K562 (cell line): ENCODE measurements around the gene MEPE.

ENCODE experiments used
- CTCF ChIP-seq, 3 experiments: IDR thresholded peaks in 2 of 3; conservative IDR thresholded peaks in 1 of 3; 2 replicates each; pipeline ENCODE4 v1.5.1; 2011 to 2012; ENCODE audit warnings: low read length in 3 of 3, mild to moderate bottlenecking in 3 of 3, control low read depth in 2 of 3, improper control_type of control experiment in 1 of 3, inconsistent platforms in 1 of 3, low read depth in 1 of 3, mixed read lengths in 1 of 3, moderate library complexity in 1 of 3; ENCODE audit not compliant: insufficient read depth in 2 of 3
- IRF9 ChIP-seq: fragments of 450-650 bp; IDR thresholded peaks from 2 replicates; pipeline ENCODE4 v1.6.1; 2016; ENCODE audit warnings: missing biosample characterization, missing genetic modification characterization
- MLX ChIP-seq, 2 experiments: fragments of 450-650 bp in 1 of 2; sonication (generic) in 1 of 2; formaldehyde crosslinking; conservative IDR thresholded peaks; 2 replicates each; pipeline versions ENCODE4 v1.4.0 to v1.8.1; 2020 to 2022; ENCODE audit warnings: mild to moderate bottlenecking in 1 of 2, missing genetic modification reagents in 1 of 2
- TF ChIP-seq, protein P1 (sequence below), 3 experiments: fragments of 200-800 bp in 1 of 3; fragments of 250-450 bp in 1 of 3; fragments of 450-650 bp in 1 of 3; sonication (Bioruptor Pico) in 1 of 3; sonication (Bioruptor generic) in 1 of 3; formaldehyde crosslinking in 1 of 3; IDR thresholded peaks; 2 replicates each; pipeline versions ENCODE4 v1.6.1 to v1.8.0; 2016 to 2022; ENCODE audit warnings: mild to moderate bottlenecking in 2 of 3, missing genetic modification characterization in 2 of 3, missing compliant biosample characterization in 1 of 3, moderate library complexity in 1 of 3
- TF ChIP-seq, protein P2 (sequence below): sonication (generic); formaldehyde crosslinking; IDR thresholded peaks from 2 replicates; pipeline ENCODE4 v1.9.0; 2022; ENCODE audit warnings: mild to moderate bottlenecking, missing genetic modification reagents
- TF ChIP-seq, protein P3 (sequence below): fragments of 450-650 bp; formaldehyde crosslinking; IDR thresholded peaks from 2 replicates; pipeline ENCODE4 v1.4.0; 2020; ENCODE audit warnings: mild to moderate bottlenecking, mixed read lengths

DNA sequence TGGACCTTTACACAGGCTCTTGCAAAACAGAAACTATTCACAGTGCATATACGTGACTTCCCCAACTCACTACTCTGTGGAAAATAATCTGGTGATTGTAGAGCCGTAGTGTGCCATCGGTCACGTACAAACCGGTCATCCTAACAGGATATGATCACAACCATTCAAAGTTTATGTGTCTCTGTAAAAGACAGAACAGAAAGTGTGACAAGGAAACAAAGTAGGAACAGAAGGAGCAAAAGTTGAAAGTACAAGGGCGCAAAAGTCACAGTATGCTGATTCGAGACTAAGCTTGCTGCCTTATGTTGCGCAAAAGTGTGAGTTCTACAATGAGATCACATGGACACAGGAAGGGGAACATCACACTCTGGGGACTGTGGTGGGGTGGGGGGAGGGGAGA, 18.6 kb downstream of the MEPE start:
- TF ChIP-seq, protein P1, sequence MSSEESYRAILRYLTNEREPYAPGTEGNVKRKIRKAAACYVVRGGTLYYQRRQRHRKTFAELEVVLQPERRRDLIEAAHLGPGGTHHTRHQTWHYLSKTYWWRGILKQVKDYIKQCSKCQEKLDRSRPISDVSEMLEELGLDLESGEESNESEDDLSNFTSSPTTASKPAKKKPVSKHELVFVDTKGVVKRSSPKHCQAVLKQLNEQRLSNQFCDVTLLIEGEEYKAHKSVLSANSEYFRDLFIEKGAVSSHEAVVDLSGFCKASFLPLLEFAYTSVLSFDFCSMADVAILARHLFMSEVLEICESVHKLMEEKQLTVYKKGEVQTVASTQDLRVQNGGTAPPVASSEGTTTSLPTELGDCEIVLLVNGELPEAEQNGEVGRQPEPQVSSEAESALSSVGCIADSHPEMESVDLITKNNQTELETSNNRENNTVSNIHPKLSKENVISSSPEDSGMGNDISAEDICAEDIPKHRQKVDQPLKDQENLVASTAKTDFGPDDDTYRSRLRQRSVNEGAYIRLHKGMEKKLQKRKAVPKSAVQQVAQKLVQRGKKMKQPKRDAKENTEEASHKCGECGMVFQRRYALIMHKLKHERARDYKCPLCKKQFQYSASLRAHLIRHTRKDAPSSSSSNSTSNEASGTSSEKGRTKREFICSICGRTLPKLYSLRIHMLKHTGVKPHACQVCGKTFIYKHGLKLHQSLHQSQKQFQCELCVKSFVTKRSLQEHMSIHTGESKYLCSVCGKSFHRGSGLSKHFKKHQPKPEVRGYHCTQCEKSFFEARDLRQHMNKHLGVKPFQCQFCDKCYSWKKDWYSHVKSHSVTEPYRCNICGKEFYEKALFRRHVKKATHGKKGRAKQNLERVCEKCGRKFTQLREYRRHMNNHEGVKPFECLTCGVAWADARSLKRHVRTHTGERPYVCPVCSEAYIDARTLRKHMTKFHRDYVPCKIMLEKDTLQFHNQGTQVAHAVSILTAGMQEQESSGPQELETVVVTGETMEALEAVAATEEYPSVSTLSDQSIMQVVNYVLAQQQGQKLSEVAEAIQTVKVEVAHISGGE (CRISPR knock-in tag; IDR thresholded peaks at IDR 0.05) = no peak
- TF ChIP-seq, protein P2, sequence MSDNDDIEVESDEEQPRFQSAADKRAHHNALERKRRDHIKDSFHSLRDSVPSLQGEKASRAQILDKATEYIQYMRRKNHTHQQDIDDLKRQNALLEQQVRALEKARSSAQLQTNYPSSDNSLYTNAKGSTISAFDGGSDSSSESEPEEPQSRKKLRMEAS (CRISPR knock-in tag) = no peak
- TF ChIP-seq, protein P3, sequence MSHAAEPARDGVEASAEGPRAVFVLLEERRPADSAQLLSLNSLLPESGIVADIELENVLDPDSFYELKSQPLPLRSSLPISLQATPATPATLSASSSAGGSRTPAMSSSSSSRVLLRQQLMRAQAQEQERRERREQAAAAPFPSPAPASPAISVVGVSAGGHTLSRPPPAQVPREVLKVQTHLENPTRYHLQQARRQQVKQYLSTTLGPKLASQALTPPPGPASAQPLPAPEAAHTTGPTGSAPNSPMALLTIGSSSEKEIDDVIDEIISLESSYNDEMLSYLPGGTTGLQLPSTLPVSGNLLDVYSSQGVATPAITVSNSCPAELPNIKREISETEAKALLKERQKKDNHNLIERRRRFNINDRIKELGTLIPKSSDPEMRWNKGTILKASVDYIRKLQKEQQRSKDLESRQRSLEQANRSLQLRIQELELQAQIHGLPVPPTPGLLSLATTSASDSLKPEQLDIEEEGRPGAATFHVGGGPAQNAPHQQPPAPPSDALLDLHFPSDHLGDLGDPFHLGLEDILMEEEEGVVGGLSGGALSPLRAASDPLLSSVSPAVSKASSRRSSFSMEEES (CRISPR knock-in tag) = no peak
- TF ChIP-seq MLX (CRISPR knock-in tag; conservative IDR thresholded peaks at IDR 0.05) = no peak
- TF ChIP-seq IRF9 (tag) = no peak
- no peak for TF ChIP-seq CTCF (IDR thresholded peaks at IDR 0.05 in 2 of 3, conservative IDR thresholded peaks at IDR 0.05 in 1 of 3; ENCODE audit: insufficient read depth in 2 of 3, low read depth in 1 of 3, low read length in 3 of 3)
